K562 (cell line): ENCODE results near the gene MYRFL.

ENCODE experiments used
- CTCF ChIP-seq, 3 experiments: IDR thresholded peaks in 2 of 3; conservative IDR thresholded peaks in 1 of 3; 2 replicates each; pipeline ENCODE4 v1.5.1; 2011 to 2012; ENCODE audit warnings: low read length in 3 of 3, mild to moderate bottlenecking in 3 of 3, control low read depth in 2 of 3, improper control_type of control experiment in 1 of 3, inconsistent platforms in 1 of 3, low read depth in 1 of 3, mixed read lengths in 1 of 3, moderate library complexity in 1 of 3; ENCODE audit not compliant: insufficient read depth in 2 of 3
- ETV6 ChIP-seq, 3 experiments: fragments of 150-350 bp in 1 of 3; sonication (generic) in 1 of 3; formaldehyde crosslinking in 1 of 3; IDR thresholded peaks; 2 replicates each; pipeline versions ENCODE4 v1.6.1 to v1.8.0; 2014 to 2022; ENCODE audit warnings: borderline replicate concordance in 2 of 3, low read depth in 2 of 3, antibody characterized with exemption in 1 of 3, low read length in 1 of 3, mild to moderate bottlenecking in 1 of 3, missing genetic modification reagents in 1 of 3
- HCFC1 ChIP-seq: IDR thresholded peaks from 2 replicates; pipeline ENCODE4 v1.6.1; 2012; ENCODE audit warnings: low read depth, low read length, improper control_type of control experiment
- MAX ChIP-seq: sonication (generic); formaldehyde crosslinking; IDR thresholded peaks from 2 replicates; pipeline ENCODE4 v1.9.0; 2022; ENCODE audit warnings: mild to moderate bottlenecking, missing genetic modification reagents
- PHB ChIP-seq: fragments of 250-450 bp; sonication (Bioruptor Pico); IDR thresholded peaks from 2 replicates; pipeline ENCODE4 v1.5.0; 2021
- RAD21 ChIP-seq, 2 experiments: fragments of 250-450 bp in 1 of 2; fragments of 450-650 bp in 1 of 2; sonication (Bioruptor Pico) in 1 of 2; formaldehyde crosslinking in 1 of 2; IDR thresholded peaks in 1 of 2; conservative IDR thresholded peaks in 1 of 2; 2 replicates each; pipeline versions ENCODE4 v1.4.0 to v1.8.0; 2020 to 2022; ENCODE audit warnings: mild to moderate bottlenecking in 2 of 2, moderate library complexity in 1 of 2
- TSC22D4 ChIP-seq: fragments of 450-650 bp; IDR thresholded peaks from 2 replicates; pipeline ENCODE4 v1.6.1; 2016; ENCODE audit warnings: missing genetic modification characterization, missing biosample characterization, control low read depth
- ZNF197 ChIP-seq: fragments of 200-800 bp; sonication (Bioruptor generic); IDR thresholded peaks from 2 replicates; pipeline ENCODE4 v1.6.1; 2016; ENCODE audit warnings: low read depth, missing genetic modification characterization, missing compliant biosample characterization
- ZNF23 ChIP-seq: fragments of 250-450 bp; sonication (Bioruptor Pico); IDR thresholded peaks from 2 replicates; pipeline ENCODE4 v1.4.0; 2020; ENCODE audit warnings: mild to moderate bottlenecking

GRCh38 chr12:69898236-69898635, 73.2 kb downstream of the MYRFL start:
- TF ChIP-seq RAD21 (CRISPR knock-in tag; conservative IDR thresholded peaks at IDR 0.05 in 1 of 2, IDR thresholded peaks at IDR 0.05 in 1 of 2) = no peak
- no peak for TF ChIP-seq PHB (CRISPR knock-in tag)
- no peak for TF ChIP-seq TSC22D4
- TF ChIP-seq ETV6 (IDR thresholded peaks at IDR 0.05; ENCODE audit: borderline replicate concordance in 1 of 2, low read depth in 2 of 2, low read length in 1 of 2) = no peak
- TF ChIP-seq ETV6 (CRISPR knock-in tag; IDR thresholded peaks at IDR 0.05; ENCODE audit: borderline replicate concordance) = no peak
- no peak for TF ChIP-seq ZNF23 (CRISPR knock-in tag)
- no peak for TF ChIP-seq CTCF (IDR thresholded peaks at IDR 0.05 in 2 of 3, conservative IDR thresholded peaks at IDR 0.05 in 1 of 3; ENCODE audit: insufficient read depth in 2 of 3, low read depth in 1 of 3, low read length in 3 of 3)
- no peak for TF ChIP-seq ZNF197
- no peak for TF ChIP-seq HCFC1
- no peak for TF ChIP-seq MAX (CRISPR knock-in tag)
